Measurements from ENCODE around the gene MAP3K6. TPM values are rescaled to one million over a fixed set of nuclear protein-coding genes. Genes with fewer than 3 reads are reported as not detected.

The MAP3K6 gene
- total and polyA plus RNA-seq, 2 of the 13 experiments (the other 11 are each of a cell fraction or from before 2014, with no cell fraction given), result 2.7 to 3.2 TPM

GRCh38 chr1:27366411-27367159 lies at the start of gene MAP3K6 (continued):
- no peak for TF ChIP-seq AHDC1 (CRISPR knock-in tag; IDR thresholded peaks at IDR 0.05; ENCODE audit: borderline replicate concordance)
- TF ChIP-seq ZFP36L2 (CRISPR knock-in tag; IDR thresholded peaks at IDR 0.05), result no peak
- peak; percentile 16; the same call in 1 of the 2 replicates for TF ChIP-seq GMEB1 (CRISPR knock-in tag; IDR thresholded peaks at IDR 0.05; ENCODE audit: borderline replicate concordance)
- TF ChIP-seq RAD21 (CRISPR knock-in tag; IDR thresholded peaks at IDR 0.05), result peak; percentile 49; the same call in 1 of the 2 replicates
- no peak for TF ChIP-seq SNAPC5 (CRISPR knock-in tag; IDR thresholded peaks at IDR 0.05; ENCODE audit: borderline replicate concordance)
- TF ChIP-seq ZNF7 (CRISPR knock-in tag; IDR thresholded peaks at IDR 0.05), result no peak
- no peak for TF ChIP-seq ZBTB7B (CRISPR knock-in tag; IDR thresholded peaks at IDR 0.05)
- TF ChIP-seq SETDB1 (CRISPR knock-in tag; IDR thresholded peaks at IDR 0.05; ENCODE audit: borderline replicate concordance), result no peak
- TF ChIP-seq ZNF773 (CRISPR knock-in tag; IDR thresholded peaks at IDR 0.05; ENCODE audit: borderline replicate concordance), result no peak
- no peak for TF ChIP-seq RFXAP (CRISPR knock-in tag; IDR thresholded peaks at IDR 0.05; ENCODE audit: borderline replicate concordance)
- TF ChIP-seq RBM39 (IDR thresholded peaks at IDR 0.05; ENCODE audit: low read depth, low read length, poor library complexity, severe bottlenecking), result no peak
- no peak for TF ChIP-seq NBN (conservative IDR thresholded peaks at IDR 0.05)
- TF ChIP-seq POGZ (CRISPR knock-in tag; IDR thresholded peaks at IDR 0.05), result no peak
- TF ChIP-seq TIGD3 (CRISPR knock-in tag; IDR thresholded peaks at IDR 0.05; ENCODE audit: borderline replicate concordance), result no peak
- 0 out of 2 replicates have a peak, but pooled peaks have one; percentile 14 for TF ChIP-seq ZBTB38 (CRISPR knock-in tag; IDR thresholded peaks at IDR 0.05)
- peak; percentile 53; the same call in 1 of the 2 replicates for TF ChIP-seq ZBED4 (CRISPR knock-in tag; IDR thresholded peaks at IDR 0.05; ENCODE audit: borderline replicate concordance)
